Measurements from ENCODE around the gene TSPAN17. TPM values are rescaled to one million over a fixed set of nuclear protein-coding genes. Genes with fewer than 3 reads are reported as not detected.

The TSPAN17 gene
- total and polyA plus RNA-seq, 3 experiments from 2014 or later: 26.2 to 38.8 (median 37.4) TPM

- H3K9me3 Mint-ChIP-seq: peaks cover 0 to 3% (median 0%) of the 10 kb centered on the region in 5 donors
- H3K4me3 Mint-ChIP-seq: no peak overlapping the region
- POLR2A ChIA-PET: no interaction called here
- H3K27me3 ChIP-seq (ENCODE audit: insufficient read depth, low read length, poor library complexity, severe bottlenecking): peaks cover 10% of the 10 kb centered on the region
- no peaks in the 10 kb centered on the region for H3K36me3 Mint-ChIP-seq
- no peak overlapping the region for H3K4me3 ChIP-seq (ENCODE audit: low read length)
- H3K9me3 ChIP-seq (ENCODE audit: low read length): no peaks in the 10 kb centered on the region
- CTCF ChIA-PET: interaction anchor here (2.2 kb wide), 1 partner anchor 22 kb away, joined by 10 read pairs; no protein-coding TSS in a partner anchor
- H3K27me3 Mint-ChIP-seq: peaks cover 10 to 31% of the 10 kb centered on the region in 2 donors
- no peak overlapping the region for H3K27ac Mint-ChIP-seq
- H3K27ac ChIP-seq (ENCODE audit: low read depth, low read length): no peak overlapping the region
- no peaks in the 10 kb centered on the region for H3K36me3 ChIP-seq (ENCODE audit: insufficient read depth, low read length)
- H3K4me1 Mint-ChIP-seq: no peaks in the 10 kb centered on the region
- H3K4me1 ChIP-seq (ENCODE audit: insufficient read depth, low read length): no peaks in the 10 kb centered on the region
- no peak for DNase-seq
These were observed 8.1 kb upstream of the TSPAN17 start for GRCh38 chr5:176639208-176639607.

DNA sequence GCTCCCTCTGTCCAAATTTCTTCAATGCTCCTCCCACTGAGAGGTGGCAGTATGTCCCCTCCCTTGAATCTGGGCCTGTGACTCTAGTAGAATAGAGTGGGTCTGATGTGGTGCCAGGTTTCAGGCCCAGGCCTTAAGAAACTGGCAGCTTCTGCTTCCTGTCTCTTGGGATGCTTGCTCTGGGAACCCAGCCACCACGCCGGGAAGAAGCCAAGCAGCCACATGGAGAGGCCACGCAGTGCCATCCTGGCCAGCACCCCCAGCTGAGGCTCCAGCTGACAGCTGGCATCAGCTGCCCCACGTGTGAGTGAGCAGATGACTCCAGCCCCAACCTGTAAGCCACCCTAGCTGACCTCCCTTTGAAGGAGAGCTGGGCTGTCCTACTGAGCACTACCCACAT, 7.3 kb upstream of the TSPAN17 start:
- H3K4me3 Mint-ChIP-seq: no peak overlapping the region
- H3K9me3 Mint-ChIP-seq: peaks cover 0 to 3% (median 0%) of the 10 kb centered on the region in 5 donors
- peak overlapping the region in 1 of 8 donors; percentile 6 for H3K27ac Mint-ChIP-seq
- Histone ChIP-seq H3K4me1 (ENCODE audit: insufficient read depth, low read length) (no peaks in the 10 kb centered on the region), H3K27ac (ENCODE audit: low read depth, low read length) (no peak overlapping the region), H3K27me3 (ENCODE audit: insufficient read depth, low read length, poor library complexity, severe bottlenecking) (peaks cover 6% of the 10 kb centered on the region), H3K9me3 (ENCODE audit: low read length) (no peaks in the 10 kb centered on the region), H3K36me3 (ENCODE audit: insufficient read depth, low read length) (no peaks in the 10 kb centered on the region), H3K4me3 (ENCODE audit: low read length) (no peak overlapping the region)
- ChIA-PET POLR2A (no interaction called here), CTCF (interaction anchor here (1.0 to 2.2 kb wide), 2 partner anchors 17 to 21 kb away, joined by 3 to 10 read pairs; no protein-coding TSS in a partner anchor)
- H3K27me3 Mint-ChIP-seq: peaks cover 6 to 25% of the 10 kb centered on the region in 2 donors
- H3K4me1 Mint-ChIP-seq: no peaks in the 10 kb centered on the region
- no peak for DNase-seq
- no peaks in the 10 kb centered on the region for H3K36me3 Mint-ChIP-seq

DNA sequence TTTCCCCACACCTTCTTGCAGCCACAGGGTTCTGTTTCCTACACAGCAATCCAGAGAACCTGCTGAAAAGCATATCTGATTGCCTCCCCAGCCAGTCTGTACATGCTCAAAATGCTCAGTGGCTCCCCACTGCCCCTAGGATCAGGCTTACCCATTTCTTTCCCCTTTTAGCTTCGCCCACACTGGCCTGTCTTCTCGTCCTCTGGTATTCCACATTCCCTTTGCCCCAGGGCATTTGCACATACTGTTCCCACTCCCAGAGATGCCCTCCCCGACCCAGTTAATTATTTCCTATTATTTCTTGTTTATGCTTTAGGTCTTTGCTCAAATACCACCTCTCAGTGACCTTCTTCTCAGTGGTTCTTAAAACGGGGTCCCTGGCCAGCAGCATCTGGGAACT, 6.7 kb upstream of the TSPAN17 start:
- H3K4me1 ChIP-seq (ENCODE audit: insufficient read depth, low read length): no peaks in the 10 kb centered on the region
- ChIA-PET POLR2A (no interaction called here), CTCF (interaction anchor here (1.0 to 2.2 kb wide), 2 partner anchors 16 to 20 kb away, joined by 3 to 10 read pairs; no protein-coding TSS in a partner anchor)
- H3K9me3 Mint-ChIP-seq: peaks cover 0 to 2% (median 0%) of the 10 kb centered on the region in 5 donors
- peaks cover under 1% of the 10 kb centered on the region for H3K27me3 ChIP-seq (ENCODE audit: insufficient read depth, low read length, poor library complexity, severe bottlenecking)
- H3K4me1 Mint-ChIP-seq: no peaks in the 10 kb centered on the region
- DNase-seq: no peak
- no peaks in the 10 kb centered on the region for H3K36me3 ChIP-seq (ENCODE audit: insufficient read depth, low read length)
- no peak overlapping the region for H3K27ac ChIP-seq (ENCODE audit: low read depth, low read length)
- no peak overlapping the region for H3K27ac Mint-ChIP-seq
- no peaks in the 10 kb centered on the region for H3K9me3 ChIP-seq (ENCODE audit: low read length)
- peaks cover 0 to 20% of the 10 kb centered on the region in 2 donors for H3K27me3 Mint-ChIP-seq
- H3K36me3 Mint-ChIP-seq: no peaks in the 10 kb centered on the region
- no peak overlapping the region for H3K4me3 ChIP-seq (ENCODE audit: low read length)
- H3K4me3 Mint-ChIP-seq: no peak overlapping the region

DNA sequence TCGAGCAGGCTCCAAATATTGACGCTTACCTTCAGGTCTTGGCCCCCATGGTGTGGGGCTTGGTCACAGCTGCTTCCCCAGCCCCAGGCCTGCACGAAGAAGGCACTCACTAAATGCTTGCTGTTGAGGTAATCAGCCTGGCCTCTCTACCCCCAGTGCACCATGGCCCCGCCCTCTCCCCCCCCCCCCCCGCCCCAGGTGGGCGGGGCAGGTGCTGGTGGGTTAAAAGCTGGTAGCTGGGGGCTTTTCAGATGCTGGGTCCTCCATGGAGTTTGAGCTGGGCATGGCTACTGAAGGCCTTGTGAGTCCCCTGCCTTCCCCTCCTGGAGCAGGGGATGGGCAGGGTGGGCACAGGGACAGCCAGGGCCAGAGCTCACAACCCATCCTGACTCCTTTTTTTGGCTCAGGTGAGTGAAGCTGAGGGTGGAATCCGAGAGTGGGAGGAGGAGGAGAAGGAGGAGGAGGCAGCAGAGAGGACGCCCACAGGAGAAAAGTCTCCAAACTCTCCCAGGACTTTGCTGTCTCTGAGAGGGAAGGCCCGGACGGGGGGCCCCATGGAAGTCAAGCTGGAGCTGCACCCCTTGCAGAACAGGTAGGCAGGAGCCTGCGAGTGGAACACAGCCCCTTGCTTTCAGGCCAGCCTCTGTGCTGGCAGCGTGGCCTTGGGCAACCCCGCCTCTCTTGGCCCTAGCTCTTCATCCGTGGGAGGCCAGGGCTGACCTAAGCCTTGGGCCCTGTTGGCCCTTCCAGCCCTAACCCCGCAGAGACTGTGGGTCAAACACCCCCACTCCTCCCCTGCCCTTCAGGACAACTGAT, 4.4 kb upstream of the TSPAN17 start:
- POLR2A ChIA-PET: no interaction called here
- Mint-ChIP-seq H3K9me3 (no peaks in the 10 kb centered on the region), H3K36me3 (no peaks in the 10 kb centered on the region), H3K4me1 (peaks cover 11 to 19% (median 14%) of the 10 kb centered on the region in 3 donors), H3K27ac (no peak overlapping the region), H3K4me3 (no peak overlapping the region), H3K27me3 (no peaks in the 10 kb centered on the region)
- H3K9me3 ChIP-seq (ENCODE audit: low read length): no peaks in the 10 kb centered on the region
- H3K27me3 ChIP-seq (ENCODE audit: insufficient read depth, low read length, poor library complexity, severe bottlenecking): no peaks in the 10 kb centered on the region
- no peak overlapping the region for H3K27ac ChIP-seq (ENCODE audit: low read depth, low read length)
- H3K36me3 ChIP-seq (ENCODE audit: insufficient read depth, low read length): no peaks in the 10 kb centered on the region
- CTCF ChIA-PET: no interaction called here
- no peak overlapping the region for H3K4me3 ChIP-seq (ENCODE audit: low read length)
- H3K4me1 ChIP-seq (ENCODE audit: insufficient read depth, low read length): peaks cover 9% of the 10 kb centered on the region
- no peak for DNase-seq

- Mint-ChIP-seq H3K4me3 (no peak overlapping the region), H3K27me3 (no peaks in the 10 kb centered on the region), H3K27ac (no peak overlapping the region), H3K4me1 (peaks cover 17 to 26% (median 20%) of the 10 kb centered on the region in 3 donors), H3K36me3 (no peaks in the 10 kb centered on the region), H3K9me3 (no peaks in the 10 kb centered on the region)
- Histone ChIP-seq H3K4me3 (ENCODE audit: low read length) (no peak overlapping the region), H3K4me1 (ENCODE audit: insufficient read depth, low read length) (peaks cover 17% of the 10 kb centered on the region), H3K27ac (ENCODE audit: low read depth, low read length) (no peak overlapping the region), H3K27me3 (ENCODE audit: insufficient read depth, low read length, poor library complexity, severe bottlenecking) (no peaks in the 10 kb centered on the region), H3K9me3 (ENCODE audit: low read length) (no peaks in the 10 kb centered on the region), H3K36me3 (ENCODE audit: insufficient read depth, low read length) (no peaks in the 10 kb centered on the region)
- ChIA-PET CTCF (interaction anchor here (9.2 kb wide), 1 partner anchor 15 kb away, joined by 108 read pairs; no protein-coding TSS in a partner anchor), POLR2A (no interaction called here)
- no peak for DNase-seq
These were observed 3.6 kb upstream of the TSPAN17 start for GRCh38 chr5:176643491-176644219.

- peak overlapping the region in 1 of 8 donors; percentile 31 for H3K27ac Mint-ChIP-seq
- no peaks in the 10 kb centered on the region for H3K9me3 Mint-ChIP-seq
- Histone ChIP-seq H3K36me3 (ENCODE audit: insufficient read depth, low read length) (no peaks in the 10 kb centered on the region), H3K27ac (ENCODE audit: low read depth, low read length) (no peak overlapping the region), H3K9me3 (ENCODE audit: low read length) (no peaks in the 10 kb centered on the region), H3K27me3 (ENCODE audit: insufficient read depth, low read length, poor library complexity, severe bottlenecking) (no peaks in the 10 kb centered on the region), H3K4me1 (ENCODE audit: insufficient read depth, low read length) (peaks cover 23% of the 10 kb centered on the region), H3K4me3 (ENCODE audit: low read length) (no peak overlapping the region)
- H3K4me1 Mint-ChIP-seq: peaks cover 22 to 33% (median 26%) of the 10 kb centered on the region in 3 donors
- H3K36me3 Mint-ChIP-seq: no peaks in the 10 kb centered on the region
- peak overlapping the region in 2 of 7 donors; percentile 66 to 81 for H3K4me3 Mint-ChIP-seq
- ChIA-PET POLR2A (no interaction called here), CTCF (interaction anchor here (9.2 kb wide), 1 partner anchor 14 kb away, joined by 108 read pairs; no protein-coding TSS in a partner anchor)
- DNase-seq: no peak
- H3K27me3 Mint-ChIP-seq: no peaks in the 10 kb centered on the region
These were observed 3.0 kb upstream of the TSPAN17 start for GRCh38 chr5:176644294-176644693.

GRCh38 chr5:176644878-176645670, 2.2 kb upstream of the TSPAN17 start:
- H3K27ac ChIP-seq (ENCODE audit: low read depth, low read length): no peak overlapping the region
- Mint-ChIP-seq H3K4me3 (peak overlapping the region in 3 of 7 donors; percentile 20 to 81 (median 66)), H3K9me3 (no peaks in the 10 kb centered on the region), H3K4me1 (peaks cover 28 to 39% (median 33%) of the 10 kb centered on the region in 3 donors), H3K27ac (peak overlapping the region in 2 of 8 donors; percentile 27 to 31), H3K36me3 (no peaks in the 10 kb centered on the region), H3K27me3 (no peaks in the 10 kb centered on the region)
- ChIA-PET POLR2A (no interaction called here), CTCF (interaction anchor here (9.2 kb wide), 1 partner anchor 13 kb away, joined by 108 read pairs; no protein-coding TSS in a partner anchor)
- H3K9me3 ChIP-seq (ENCODE audit: low read length): no peaks in the 10 kb centered on the region
- DNase-seq: no peak
- peaks cover 31% of the 10 kb centered on the region for H3K4me1 ChIP-seq (ENCODE audit: insufficient read depth, low read length)
- no peaks in the 10 kb centered on the region for H3K27me3 ChIP-seq (ENCODE audit: insufficient read depth, low read length, poor library complexity, severe bottlenecking)
- no peaks in the 10 kb centered on the region for H3K36me3 ChIP-seq (ENCODE audit: insufficient read depth, low read length)
- no peak overlapping the region for H3K4me3 ChIP-seq (ENCODE audit: low read length)
